ENCODE data around the gene CRMP1.

- no peak for TF ChIP-seq CTCF (IDR thresholded peaks at IDR 0.05)
- TF ChIP-seq POLR2AphosphoS5 (IDR thresholded peaks at IDR 0.05) = no peak
Measured at GRCh38 chr4:5776510-5776909, 116.4 kb downstream of the CRMP1 start.
